ENCODE data around the gene COPS7B.
"Not testable (repeated sequence)": the region's sequence is repeated elsewhere in the genome, so short reads cannot be mapped to it uniquely, and the experiment has no call there.

The COPS7B gene

GRCh38 chr2:231786177-231786916 is at the start of gene COPS7B:
TSS of gene COPS7B (plus strand) at chr2:231786445. CDS start at chr2:231788571, 2,126 bp downstream.
- DNase-seq (ENCODE audit: low spot score): peak; percentile 72

DNA sequence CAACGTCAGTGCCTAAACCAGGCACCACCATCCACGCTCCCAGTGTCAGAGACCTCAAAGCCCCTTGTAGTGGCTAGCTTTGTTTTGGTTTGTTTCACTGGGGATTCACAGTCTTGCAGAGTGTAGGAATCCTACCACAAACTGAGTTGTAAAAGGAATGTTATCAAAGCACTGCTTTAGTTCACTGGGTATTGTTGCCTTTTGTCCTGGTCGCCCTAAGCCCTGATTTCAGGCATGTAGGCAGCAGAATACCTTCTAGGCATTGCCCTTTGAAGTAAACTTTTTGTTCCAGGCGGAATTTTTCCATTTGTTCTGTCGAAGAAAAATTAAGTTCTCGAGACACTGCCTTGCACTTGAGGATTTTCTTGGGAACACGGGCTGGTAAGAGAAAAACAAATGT is 48.5 kb upstream of the COPS7B start:
- DNase-seq (ENCODE audit: low spot score): no peak

- no peak for DNase-seq (ENCODE audit: low spot score)
Observed at GRCh38 chr2:231743376-231744116, 42.7 kb upstream of the COPS7B start.

GRCh38 chr2:231745303-231746038 is 40.8 kb upstream of the COPS7B start:
- no peak for DNase-seq (ENCODE audit: low spot score)

- DNase-seq (ENCODE audit: low spot score): not testable (repeated sequence)
Observed at GRCh38 chr2:231748153-231748896, 37.9 kb upstream of the COPS7B start.

DNA sequence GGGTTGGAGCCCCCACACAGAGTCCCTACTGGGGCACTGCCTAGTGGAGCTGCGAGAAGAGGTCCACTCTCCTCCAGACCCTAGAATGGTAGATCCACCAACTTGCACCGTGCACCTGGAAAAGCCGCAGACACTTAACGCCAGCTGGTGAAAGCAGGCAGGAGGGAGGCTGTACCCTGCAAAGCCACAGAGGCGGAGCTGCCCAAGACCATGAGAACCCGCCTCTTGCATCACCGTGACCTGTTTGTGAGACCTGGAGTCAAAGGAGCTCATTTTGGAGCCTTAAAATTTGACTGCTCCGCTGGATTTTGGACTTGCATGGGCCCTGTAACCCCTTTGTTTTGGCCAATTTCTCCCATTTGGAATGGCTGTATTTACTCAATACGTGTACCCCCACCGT is 37.2 kb upstream of the COPS7B start:
- DNase-seq (ENCODE audit: low spot score): not testable (repeated sequence)

- DNase-seq (ENCODE audit: low spot score): no peak
Observed at GRCh38 chr2:231751042-231751815, 35.0 kb upstream of the COPS7B start.

DNA sequence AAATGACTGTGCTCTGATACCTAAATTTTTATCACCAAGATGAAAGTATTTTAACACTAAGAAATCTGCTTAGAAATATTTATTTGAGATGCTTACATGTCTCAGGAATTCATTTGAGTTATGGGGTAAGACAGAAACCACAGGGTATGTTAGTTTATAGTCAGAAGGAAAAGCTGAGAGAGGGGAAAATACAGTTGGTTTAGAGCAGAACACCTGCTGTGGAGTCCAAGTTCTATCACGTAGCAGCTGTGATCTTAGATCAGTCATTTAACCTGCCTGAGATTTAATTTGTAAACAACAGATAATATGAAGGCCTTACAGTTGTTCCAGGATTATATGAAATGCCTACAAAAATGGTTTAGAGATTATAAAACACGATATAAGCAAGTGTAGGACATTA is 34.2 kb upstream of the COPS7B start:
- DNase-seq (ENCODE audit: low spot score): no peak

DNA sequence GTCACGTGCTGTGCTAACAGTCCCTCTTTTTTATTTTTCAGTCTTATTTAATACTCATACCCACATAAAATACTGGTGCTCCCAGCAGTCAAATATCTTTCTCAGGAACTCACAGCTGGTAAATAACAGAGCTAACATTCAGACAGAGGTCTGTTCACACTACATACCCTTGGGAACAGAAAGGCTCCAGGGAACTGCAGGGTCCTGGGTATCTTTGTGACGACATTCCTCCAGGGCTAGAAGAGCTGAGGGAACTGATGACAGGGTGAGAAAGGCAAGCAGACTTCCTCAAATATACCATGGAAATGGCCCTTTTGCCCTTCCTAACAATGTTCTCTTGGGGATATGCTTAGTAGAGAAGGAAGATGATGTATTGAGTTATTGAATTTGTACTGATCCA is 24.5 kb upstream of the COPS7B start:
- DNase-seq (ENCODE audit: low spot score): no peak

GRCh38 chr2:231764124-231764523 is 22.1 kb upstream of the COPS7B start:
- DNase-seq (ENCODE audit: low spot score): no peak

DNA sequence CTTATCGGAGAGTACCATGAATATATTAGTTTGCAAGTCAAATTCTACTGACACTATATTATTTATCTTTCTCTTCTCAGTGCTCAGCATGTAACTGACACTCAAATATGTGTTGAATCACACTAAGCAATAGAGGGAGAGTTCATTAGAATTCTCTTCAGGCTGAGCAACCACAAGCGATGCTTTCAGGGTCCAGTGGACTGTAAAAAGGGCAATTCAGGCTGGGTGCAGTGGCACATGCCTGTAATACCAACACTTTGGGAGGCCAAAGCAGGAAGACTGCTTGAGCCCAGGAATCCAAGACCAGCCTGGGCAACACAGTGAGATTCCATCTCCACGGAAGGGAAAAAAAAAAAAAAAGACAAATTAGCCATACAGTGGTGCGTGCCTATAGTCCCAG is 21.5 kb upstream of the COPS7B start:
- DNase-seq (ENCODE audit: low spot score): peak; percentile 61

GRCh38 chr2:231765496-231765929 is 20.7 kb upstream of the COPS7B start:
- DNase-seq (ENCODE audit: low spot score): no peak

DNA sequence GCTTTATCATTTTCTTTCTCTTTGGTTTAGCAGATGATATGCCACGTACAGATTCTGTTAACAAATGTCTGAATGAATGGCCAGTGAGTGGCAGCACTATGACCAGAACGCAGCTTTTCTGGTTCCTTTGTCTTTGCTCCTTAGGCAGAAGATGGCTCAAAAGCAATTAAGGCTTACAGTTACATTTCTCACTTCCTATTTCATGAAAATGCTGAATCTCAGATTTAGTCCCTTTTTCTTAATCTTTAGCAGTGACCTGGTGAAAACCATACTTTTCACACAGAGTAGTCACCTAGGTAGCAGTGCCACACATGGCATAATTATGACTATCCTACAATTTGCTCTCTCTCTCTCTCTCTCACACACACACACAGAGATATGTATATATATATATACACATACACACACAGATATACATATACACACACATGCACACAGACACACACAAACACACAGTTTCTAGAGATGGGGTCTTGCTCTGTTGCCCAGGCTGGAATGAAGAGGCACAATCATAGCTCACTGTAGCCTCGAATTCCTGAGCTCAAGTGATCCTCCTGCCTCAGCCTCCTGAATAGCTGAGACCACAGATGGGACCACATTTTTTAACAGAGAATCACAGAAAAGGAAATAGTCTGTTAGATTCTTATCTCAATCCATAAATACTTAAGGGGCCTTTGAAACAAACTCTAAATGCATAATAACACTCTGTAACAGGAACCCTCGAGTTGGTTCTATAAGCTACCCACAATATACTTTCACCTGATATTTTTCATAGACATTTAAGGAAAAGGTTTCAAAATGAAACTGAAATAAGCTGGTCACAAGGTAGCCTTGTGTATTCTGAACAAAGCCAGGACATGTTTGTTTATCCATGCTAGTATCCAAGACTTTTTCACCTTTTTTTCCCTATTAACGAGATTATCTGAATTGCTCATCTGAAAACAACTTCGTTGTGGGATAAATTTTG is 16.8 kb upstream of the COPS7B start:
- DNase-seq (ENCODE audit: low spot score): no peak

DNA sequence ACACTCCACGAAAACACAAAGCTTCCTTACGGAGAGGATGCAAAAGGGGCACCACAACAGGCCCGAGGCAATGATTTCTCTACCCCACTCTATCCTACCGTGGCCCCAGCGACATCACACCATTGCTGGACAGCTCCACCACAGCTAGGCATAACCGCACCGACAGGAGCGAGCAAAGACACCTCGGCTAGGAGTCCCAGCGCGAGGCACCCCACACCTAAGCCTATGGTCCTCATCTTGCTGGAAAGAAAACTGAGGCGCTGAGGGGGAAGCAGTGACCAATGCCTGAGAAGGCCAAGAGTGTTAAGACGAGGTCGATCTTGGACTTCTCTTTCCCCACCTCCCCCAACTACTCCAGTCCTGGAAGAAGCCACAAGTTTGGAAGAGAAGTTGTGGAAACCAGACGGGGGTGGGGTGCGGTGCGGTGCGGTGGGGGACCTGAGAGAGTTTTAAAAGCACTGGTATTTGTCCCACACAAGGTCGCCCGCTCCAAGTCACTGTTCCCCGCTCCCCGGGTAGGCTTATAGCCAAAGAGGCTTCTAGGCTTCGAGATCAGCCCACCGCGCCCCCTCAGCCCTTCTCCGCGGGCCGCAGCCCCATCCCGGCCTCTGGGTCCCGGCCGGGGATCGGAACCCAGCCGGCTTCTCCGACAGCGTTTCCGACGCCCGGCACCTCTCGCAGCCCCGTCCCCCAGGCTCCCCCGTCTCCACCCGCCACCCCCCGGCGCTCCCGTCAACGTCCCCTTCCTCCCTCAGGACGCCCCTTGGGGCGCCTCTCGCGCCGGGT is 5.9 kb upstream of the COPS7B start:
- no peak for DNase-seq (ENCODE audit: low spot score)

DNA sequence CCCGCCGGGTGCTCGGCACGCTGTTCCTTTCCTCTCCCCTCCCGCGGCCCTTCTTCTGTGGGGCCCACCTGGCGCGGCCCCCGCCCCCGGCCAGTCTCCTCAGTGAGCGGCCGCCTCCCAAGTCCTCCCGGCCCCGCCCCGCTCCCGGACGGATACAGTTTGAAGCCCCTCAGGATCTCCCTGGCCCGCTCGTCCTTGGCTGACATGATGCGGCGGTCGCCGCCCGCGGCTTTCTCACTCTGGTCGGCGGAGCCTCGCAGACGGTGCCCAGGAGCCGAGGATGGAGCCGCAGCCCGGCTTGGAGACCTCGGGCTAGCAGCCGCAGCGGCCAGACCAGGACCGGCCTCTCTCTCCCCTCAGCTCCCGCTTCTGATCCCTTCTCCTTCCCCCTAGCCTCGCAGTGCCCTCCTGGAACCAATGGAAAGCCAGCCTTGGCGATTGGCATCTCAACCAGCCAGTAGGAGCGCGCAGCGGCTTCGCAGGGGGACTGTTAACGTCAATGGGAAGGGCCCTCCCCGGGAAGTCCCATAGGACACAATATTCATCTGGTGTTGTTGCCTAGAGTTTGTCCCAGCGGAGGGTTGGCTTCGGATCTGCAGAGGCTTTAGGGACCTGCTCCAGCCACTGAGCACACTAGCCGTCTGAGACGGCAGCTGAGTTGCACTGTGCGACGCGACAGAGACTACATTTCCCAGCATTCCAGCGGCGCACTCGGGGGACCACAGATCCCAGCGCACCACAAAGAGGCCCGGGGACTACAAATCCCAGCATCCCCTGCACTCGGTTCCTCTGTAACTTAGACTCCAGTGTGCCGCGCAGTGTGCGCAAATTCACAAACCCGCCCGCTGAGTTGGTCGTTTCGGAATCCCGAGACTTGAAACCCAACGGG is 5.1 kb upstream of the COPS7B start, which contains the start of gene PDE6D:
Gene PDE6D (minus strand): TSS at position 374 of the 889 bp plus-strand sequence. CDS start 168 bp downstream, at position 206.
- peak; percentile 99 for DNase-seq (ENCODE audit: low spot score)

DNA sequence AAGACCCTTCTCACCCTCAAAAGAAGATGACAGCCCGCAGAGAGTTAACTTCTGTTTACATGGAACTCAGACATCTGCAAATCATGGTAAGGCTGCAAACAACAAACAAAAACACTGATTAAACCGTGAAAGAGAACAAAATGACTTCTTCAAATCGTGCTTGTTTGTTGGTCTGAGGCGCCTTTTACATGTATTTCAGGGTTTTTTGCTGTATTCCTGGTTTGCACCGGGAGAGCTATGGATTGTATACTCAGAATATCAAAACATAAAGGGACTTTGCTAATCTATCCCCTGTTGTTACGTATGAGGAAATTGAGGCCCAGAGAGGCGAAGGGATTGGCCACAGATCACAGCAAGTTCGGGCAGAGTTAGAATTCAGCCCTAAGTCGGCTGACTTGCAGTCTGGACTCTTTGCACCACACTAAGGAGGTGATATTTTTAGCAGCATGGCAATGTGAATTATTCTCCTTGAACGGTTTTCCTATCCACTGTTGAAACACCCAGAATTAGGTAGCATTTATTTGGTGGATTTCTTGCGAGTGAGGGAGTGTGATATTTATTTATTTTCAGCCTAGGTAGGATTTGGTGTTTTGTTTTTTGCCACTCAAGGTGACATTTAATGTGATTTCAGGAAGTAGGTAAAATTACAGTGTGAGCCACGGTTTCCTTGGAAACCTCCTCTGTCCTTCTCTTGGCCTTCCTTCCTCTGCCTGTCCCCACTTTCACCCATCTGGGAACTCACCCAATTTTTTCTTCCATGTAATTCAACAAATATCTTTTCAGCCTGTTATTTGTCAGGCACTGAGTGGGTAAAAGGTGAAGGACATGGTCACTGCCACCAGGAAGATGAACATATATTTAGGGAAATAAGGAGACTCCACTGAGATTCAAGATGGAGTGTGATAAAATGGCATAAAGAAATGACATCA is 4.2 kb upstream of the COPS7B start:
- no peak for DNase-seq (ENCODE audit: low spot score)

DNA sequence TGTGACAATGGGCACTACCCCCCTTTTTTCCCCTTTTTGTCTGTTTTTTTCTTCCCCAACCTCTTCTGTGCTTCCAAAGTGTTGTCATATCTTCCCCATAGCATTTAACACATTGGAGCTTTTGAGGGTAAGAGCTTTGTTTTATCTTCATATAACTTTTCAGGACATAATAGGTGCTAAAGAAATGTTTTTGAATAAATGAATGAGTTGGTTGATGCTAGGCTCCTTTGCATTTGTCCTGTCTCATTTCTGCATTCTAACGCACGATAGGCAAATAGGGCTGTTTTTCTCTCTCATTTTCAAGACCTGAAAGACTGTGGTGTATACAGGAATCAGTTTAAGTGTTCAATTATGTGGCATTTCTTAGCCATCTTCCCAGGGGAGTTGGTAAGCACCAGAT is 832 bp upstream of the COPS7B start:
- no peak for DNase-seq (ENCODE audit: low spot score)
